HepG2 (cell line): ENCODE data around the gene THADA. TPM values are rescaled to one million over a fixed set of nuclear protein-coding genes. Genes with fewer than 3 reads are reported as not detected.

ENCODE experiments used
- ATAC-seq: fragments of 200-7000 bp; cut with Tn5 transposase; 3 replicates; pipeline ENCODE4 v1.9.1; 2020; ENCODE audit warnings: mild to moderate bottlenecking, moderate library complexity
- BruUV-seq: library from RNA; stranded (reverse); fragments of 400-500 nt; replicated peaks from 2 replicates; lab custom pipeline; 2021; lab: Mats Ljungman, UMichigan
- CTCF ChIA-PET: fragments of 300-600 bp; formaldehyde crosslinking; extraction: SDS; loops from one replicate; lab custom pipeline; 2021; ENCODE audit warnings: low total read pairs, inconsistent platforms, low intra/inter-chr PET ratio; lab: Yijun Ruan, JAX
- POLR2A ChIA-PET: fragments of 350-600 bp; sonication (Branson Sonifier 250); formaldehyde crosslinking; loops from one replicate; lab custom pipeline; 2020; ENCODE audit warnings: antibody characterized with exemption, inconsistent platforms; lab: Yijun Ruan, JAX
- DNase-seq: peaks from one replicate; pipeline ENCODE4 v3.0.0-alpha.2; 2015; ENCODE audit warnings: low spot score
- FAIRE-seq: peaks from 3 replicates; lab custom pipeline; 2011; peaks lifted over from hg19 to GRCh38; lab: Jason Lieb, UNC
- H2AFZ ChIP-seq: one replicate; pipeline ENCODE4 v1.6.1; 2011; ENCODE audit warnings: low read length, inconsistent platforms
- H3K27ac ChIP-seq: fragments of 300-600 bp; 3 replicates; pipeline ENCODE4 v1.8.0; 2011; ENCODE audit warnings: mixed run types, mild to moderate bottlenecking, mixed read lengths, low read length, inconsistent platforms; ENCODE audit not compliant: insufficient read depth; ENCODE audit errors: extremely low read length
- H3K27me3 ChIP-seq, 2 experiments: fragments of 200-600 bp in 1 of 2; 2 replicates in 1 of 2; 3 replicates in 1 of 2; pipeline versions ENCODE4 v1.6.0 to v1.8.0; 2011; ENCODE audit warnings: low read length in 2 of 2, mild to moderate bottlenecking in 2 of 2, moderate library complexity in 2 of 2, inconsistent platforms in 1 of 2; ENCODE audit not compliant: insufficient read depth in 2 of 2, control insufficient read depth in 1 of 2
- H3K36me3 ChIP-seq, 2 experiments: fragments of 200-600 bp in 1 of 2; replicated peaks in 1 of 2; 2 replicates in 1 of 2; 3 replicates in 1 of 2; pipeline versions ENCODE4 v1.5.1 to v1.8.0; 2011; ENCODE audit warnings: low read length in 2 of 2, inconsistent platforms in 1 of 2; ENCODE audit not compliant: insufficient read depth in 2 of 2, control insufficient read depth in 1 of 2
- H3K4me1 ChIP-seq: 2 replicates; pipeline ENCODE4 v1.5.1; 2012; ENCODE audit warnings: low read length, inconsistent platforms; ENCODE audit not compliant: insufficient read depth
- H3K4me2 ChIP-seq: 2 replicates; pipeline ENCODE4 v1.6.0; 2011; ENCODE audit warnings: low read depth, low read length, inconsistent platforms
- H3K4me3 ChIP-seq, 3 experiments: fragments of 200-600 bp in 1 of 3; sonication (generic), shearing (Covaris generic) in 1 of 3; replicated peaks in 1 of 3; 2 replicates each; pipeline ENCODE4 v1.5.1; 2011 to 2016; ENCODE audit warnings: low read length in 3 of 3, inconsistent platforms in 2 of 3, low read depth in 2 of 3, mild to moderate bottlenecking in 2 of 3, control low read depth in 1 of 3, mixed read lengths in 1 of 3; ENCODE audit not compliant: insufficient read depth in 1 of 3
- H3K79me2 ChIP-seq: one replicate; pipeline ENCODE4 v1.6.1; 2011; ENCODE audit warnings: low read length, inconsistent platforms; ENCODE audit not compliant: insufficient read depth
- H3K9ac ChIP-seq: 2 replicates; pipeline ENCODE4 v1.6.0; 2011; ENCODE audit warnings: mild to moderate bottlenecking, low read depth, low read length, inconsistent platforms; ENCODE audit not compliant: insufficient read depth
- H3K9me3 ChIP-seq: 2 replicates; pipeline ENCODE4 v1.5.1; 2012; ENCODE audit warnings: mild to moderate bottlenecking, low read length
- H4K20me1 ChIP-seq: 2 replicates; pipeline ENCODE4 v1.6.0; 2011; ENCODE audit warnings: inconsistent platforms, mild to moderate bottlenecking, low read length, moderate library complexity; ENCODE audit not compliant: insufficient read depth
- CREB1 ChIP-seq, 2 experiments: fragments of 450-650 bp in 1 of 2; IDR thresholded peaks; 2 replicates each; pipeline ENCODE4 v1.6.1; 2016 to 2017; ENCODE audit warnings: control low read depth in 1 of 2, mild to moderate bottlenecking in 1 of 2, missing compliant biosample characterization in 1 of 2, missing genetic modification characterization in 1 of 2
- CREM ChIP-seq, 2 experiments: sonication (generic) in 1 of 2; formaldehyde crosslinking in 1 of 2; IDR thresholded peaks; 2 replicates each; pipeline versions ENCODE4 v1.4.0 to v1.6.1; 2016 to 2020; ENCODE audit warnings: antibody characterized with exemption in 1 of 2, mild to moderate bottlenecking in 1 of 2, missing genetic modification reagents in 1 of 2
- FLYWCH1 ChIP-seq: sonication (generic); formaldehyde crosslinking; IDR thresholded peaks from 2 replicates; pipeline ENCODE4 v1.8.1; 2023; ENCODE audit warnings: mild to moderate bottlenecking, missing genetic modification reagents
- MIXL1 ChIP-seq: IDR thresholded peaks from 2 replicates; pipeline ENCODE4 v1.6.1; 2016
- RAD21 ChIP-seq: fragments of 450-650 bp; formaldehyde crosslinking; IDR thresholded peaks from 2 replicates; pipeline ENCODE4 v1.5.0; 2020; ENCODE audit warnings: mild to moderate bottlenecking
- SIN3A ChIP-seq: IDR thresholded peaks from 2 replicates; pipeline ENCODE4 v1.6.1; 2011; ENCODE audit warnings: low read depth, mild to moderate bottlenecking, control low read depth, low read length, borderline replicate concordance
- SMC3 ChIP-seq: IDR thresholded peaks from 2 replicates; pipeline ENCODE4 v1.6.1; 2011; ENCODE audit warnings: low read length, improper control_type of control experiment
- SNAI1 ChIP-seq: sonication (generic); formaldehyde crosslinking; IDR thresholded peaks from 2 replicates; pipeline ENCODE4 v1.5.0; 2020; ENCODE audit warnings: mild to moderate bottlenecking, missing genetic modification reagents, borderline replicate concordance
- STAG1 ChIP-seq: sonication (generic); formaldehyde crosslinking; IDR thresholded peaks from 2 replicates; pipeline ENCODE4 v1.4.0; 2020; ENCODE audit warnings: missing genetic modification reagents
- TMF1 ChIP-seq: sonication (generic); formaldehyde crosslinking; IDR thresholded peaks from 2 replicates; pipeline ENCODE4 v1.8.1; 2022; ENCODE audit warnings: low read depth, missing genetic modification reagents
- ZNF101 ChIP-seq: sonication (generic); formaldehyde crosslinking; IDR thresholded peaks from 2 replicates; pipeline ENCODE4 v1.4.0; 2020; ENCODE audit warnings: mild to moderate bottlenecking, low read depth, missing genetic modification reagents, borderline replicate concordance
- ZNF446 ChIP-seq: sonication (generic); formaldehyde crosslinking; IDR thresholded peaks from 2 replicates; pipeline ENCODE4 v1.5.0; 2020; ENCODE audit warnings: mild to moderate bottlenecking, missing genetic modification reagents
- ZSCAN9 ChIP-seq: IDR thresholded peaks from 2 replicates; pipeline ENCODE4 v1.6.1; 2016; ENCODE audit warnings: borderline replicate concordance
- WGBS: methylation state at CpG from one replicate; pipeline ENCODE4 v1.1.6; 2017; ENCODE audit warnings: low lambda C conversion rate; 5-methylcytosine and 5-hydroxymethylcytosine counted together
- in situ Hi-C: cut with HindIII; loops from 2 replicates; pipeline ENCODE4 v1.10.0; 2017; ENCODE audit warnings: low pct_unique_long_range_greater_than_20kb; ENCODE audit not compliant: extremely low pct_ligation_motif_present
- intact Hi-C: fragments of 100-400 bp; cut with micrococcal nuclease; formaldehyde crosslinking; loops from one replicate; pipeline ENCODE4 v1.10.0; 2022; ENCODE audit not compliant: unreplicated experiment
- polyA plus RNA-seq, 8 experiments: library from polyadenylated mRNA; depleted of rRNA in 3 of 8; stranded (reverse) in 7 of 8; unstranded in 1 of 8; fragments of >200 nt; fragmentation: Illumina TruSeq in 4 of 8; extraction: Trizol in 4 of 8; gene quantifications; 2 replicates each; pipeline versions ENCODE4 v1.2.1 to v1.2.3, GENCODE V29; 2011 to 2016; ENCODE audit warnings: low read depth in 4 of 8, missing spikeins in 1 of 8, mixed read lengths in 1 of 8; ENCODE audit not compliant: insufficient read depth in 1 of 8
- total RNA-seq, 5 experiments: library from RNA; depleted of rRNA; stranded (reverse); fragments of >200 nt; fragmentation: Illumina TruSeq; extraction: Trizol; gene quantifications; 2 replicates each; pipeline ENCODE4 v1.2.3, GENCODE V29; 2016; ENCODE audit warnings: low read depth in 1 of 5
- TF ChIP-seq, protein P1 (sequence below): sonication (generic); formaldehyde crosslinking; IDR thresholded peaks from 2 replicates; pipeline ENCODE4 v1.4.0; 2020; ENCODE audit warnings: missing genetic modification reagents; ENCODE audit errors: not compliant biosample characterization
- TF ChIP-seq, protein P2 (sequence below): sonication (generic); formaldehyde crosslinking; IDR thresholded peaks from 2 replicates; pipeline ENCODE4 v1.5.0; 2020; ENCODE audit warnings: mild to moderate bottlenecking, missing genetic modification reagents
- TF ChIP-seq, protein P3 (sequence below): sonication (generic); formaldehyde crosslinking; IDR thresholded peaks from 2 replicates; pipeline ENCODE4 v1.5.0; 2020; ENCODE audit warnings: mild to moderate bottlenecking, missing genetic modification reagents, moderate library complexity

Gene THADA
- total and polyA plus RNA-seq, 2 of the 13 experiments (the other 11 are each of a cell fraction or from before 2014, with no cell fraction given), result 12.7 to 21.7 TPM

DNA sequence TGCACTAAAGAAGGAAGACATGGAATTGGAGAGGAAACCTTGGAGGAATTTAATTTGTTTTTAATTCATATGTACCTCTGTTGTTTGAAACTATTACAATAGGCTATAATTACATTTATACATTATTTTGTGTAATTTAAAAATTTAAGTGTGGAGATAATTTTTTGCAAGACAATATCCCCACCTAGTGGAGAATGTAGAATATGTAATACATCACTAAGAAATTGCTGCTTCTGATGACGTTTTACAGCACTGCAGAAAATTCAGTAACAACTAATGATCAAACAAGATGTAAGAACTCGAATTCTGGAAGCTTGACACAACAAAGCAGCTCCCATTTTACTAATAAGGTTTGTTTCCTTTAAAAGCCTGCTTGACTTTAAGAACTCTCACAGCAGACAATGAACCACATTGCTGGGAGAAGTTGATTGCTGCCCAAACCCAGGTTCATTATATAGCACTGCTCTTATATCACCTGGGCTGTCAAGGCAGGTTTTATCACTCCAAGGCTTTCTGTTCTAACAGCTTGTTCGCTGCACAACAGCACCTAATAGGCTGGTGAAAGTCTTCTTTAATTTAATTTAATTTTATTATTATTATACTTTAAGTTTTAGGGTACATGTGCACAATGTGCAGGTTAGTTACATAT, 53.4 kb downstream of the THADA start:
- ChIA-PET CTCF (interaction anchor here (0.9 to 3.1 kb wide), 8 partner anchors 57 to 714 kb away, joined by 3 to 25 read pairs (median 4); no protein-coding TSS in a partner anchor), POLR2A (no interaction called here)
- Histone ChIP-seq H4K20me1 (no peaks in the 10 kb centered on the region), H3K36me3 (0 out of 5 replicates have a peak, but pooled peaks cover 2% of the 10 kb centered on the region in 2 experiments), H3K4me1 (peaks cover 11% of the 10 kb centered on the region), H3K4me3 (no peak overlapping the region), H3K4me2 (no peak overlapping the region), H3K9me3 (no peaks in the 10 kb centered on the region), H3K9ac (no peak overlapping the region), H3K79me2 (no peaks in the 10 kb centered on the region), H3K27ac (no peak overlapping the region), H2AFZ (no peak overlapping the region), H3K27me3 (no peaks in the 10 kb centered on the region)
- in situ Hi-C loops, result no loop called here
- TF ChIP-seq CREB1 (IDR thresholded peaks at IDR 0.05) (peak; percentile 77), CREB1 (CRISPR knock-in tag; IDR thresholded peaks at IDR 0.05) (no peak), ZSCAN9 (CRISPR knock-in tag) (0 out of 2 replicates have a peak, but pooled peaks have one; percentile 17), STAG1 (CRISPR knock-in tag) (peak; percentile 85), TMF1 (CRISPR knock-in tag) (no peak), SIN3A (no peak), MIXL1 (CRISPR knock-in tag) (0 out of 2 replicates have a peak, but pooled peaks have one; percentile 14), CREM (IDR thresholded peaks at IDR 0.05) (peak; percentile 50), CREM (CRISPR knock-in tag; IDR thresholded peaks at IDR 0.05) (no peak), SNAI1 (0 out of 2 replicates have a peak, but pooled peaks have one; percentile 27), RAD21 (CRISPR knock-in tag) (0 out of 2 replicates have a peak, but pooled peaks have one; percentile 23), ZNF446 (CRISPR knock-in tag) (no peak), ZNF101 (CRISPR knock-in tag) (no peak), SMC3 (peak; percentile 54), FLYWCH1 (no peak)
- TF ChIP-seq, protein P1, sequence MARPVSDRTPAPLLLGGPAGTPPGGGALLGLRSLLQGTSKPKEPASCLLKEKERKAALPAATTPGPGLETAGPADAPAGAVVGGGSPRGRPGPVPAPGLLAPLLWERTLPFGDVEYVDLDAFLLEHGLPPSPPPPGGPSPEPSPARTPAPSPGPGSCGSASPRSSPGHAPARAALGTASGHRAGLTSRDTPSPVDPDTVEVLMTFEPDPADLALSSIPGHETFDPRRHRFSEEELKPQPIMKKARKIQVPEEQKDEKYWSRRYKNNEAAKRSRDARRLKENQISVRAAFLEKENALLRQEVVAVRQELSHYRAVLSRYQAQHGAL, result no peak
- TF ChIP-seq, protein P2, sequence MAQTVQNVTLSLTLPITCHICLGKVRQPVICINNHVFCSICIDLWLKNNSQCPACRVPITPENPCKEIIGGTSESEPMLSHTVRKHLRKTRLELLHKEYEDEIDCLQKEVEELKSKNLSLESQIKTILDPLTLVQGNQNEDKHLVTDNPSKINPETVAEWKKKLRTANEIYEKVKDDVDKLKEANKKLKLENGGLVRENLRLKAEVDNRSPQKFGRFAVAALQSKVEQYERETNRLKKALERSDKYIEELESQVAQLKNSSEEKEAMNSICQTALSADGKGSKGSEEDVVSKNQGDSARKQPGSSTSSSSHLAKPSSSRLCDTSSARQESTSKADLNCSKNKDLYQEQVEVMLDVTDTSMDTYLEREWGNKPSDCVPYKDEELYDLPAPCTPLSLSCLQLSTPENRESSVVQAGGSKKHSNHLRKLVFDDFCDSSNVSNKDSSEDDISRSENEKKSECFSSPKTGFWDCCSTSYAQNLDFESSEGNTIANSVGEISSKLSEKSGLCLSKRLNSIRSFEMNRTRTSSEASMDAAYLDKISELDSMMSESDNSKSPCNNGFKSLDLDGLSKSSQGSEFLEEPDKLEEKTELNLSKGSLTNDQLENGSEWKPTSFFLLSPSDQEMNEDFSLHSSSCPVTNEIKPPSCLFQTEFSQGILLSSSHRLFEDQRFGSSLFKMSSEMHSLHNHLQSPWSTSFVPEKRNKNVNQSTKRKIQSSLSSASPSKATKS, result no peak
- TF ChIP-seq, protein P3, sequence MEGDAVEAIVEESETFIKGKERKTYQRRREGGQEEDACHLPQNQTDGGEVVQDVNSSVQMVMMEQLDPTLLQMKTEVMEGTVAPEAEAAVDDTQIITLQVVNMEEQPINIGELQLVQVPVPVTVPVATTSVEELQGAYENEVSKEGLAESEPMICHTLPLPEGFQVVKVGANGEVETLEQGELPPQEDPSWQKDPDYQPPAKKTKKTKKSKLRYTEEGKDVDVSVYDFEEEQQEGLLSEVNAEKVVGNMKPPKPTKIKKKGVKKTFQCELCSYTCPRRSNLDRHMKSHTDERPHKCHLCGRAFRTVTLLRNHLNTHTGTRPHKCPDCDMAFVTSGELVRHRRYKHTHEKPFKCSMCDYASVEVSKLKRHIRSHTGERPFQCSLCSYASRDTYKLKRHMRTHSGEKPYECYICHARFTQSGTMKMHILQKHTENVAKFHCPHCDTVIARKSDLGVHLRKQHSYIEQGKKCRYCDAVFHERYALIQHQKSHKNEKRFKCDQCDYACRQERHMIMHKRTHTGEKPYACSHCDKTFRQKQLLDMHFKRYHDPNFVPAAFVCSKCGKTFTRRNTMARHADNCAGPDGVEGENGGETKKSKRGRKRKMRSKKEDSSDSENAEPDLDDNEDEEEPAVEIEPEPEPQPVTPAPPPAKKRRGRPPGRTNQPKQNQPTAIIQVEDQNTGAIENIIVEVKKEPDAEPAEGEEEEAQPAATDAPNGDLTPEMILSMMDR (CRISPR knock-in tag), result peak; percentile 67
- ATAC-seq (no peak), FAIRE-seq (no peak), DNase-seq (peak; percentile 54)
- 6% methylated on average over 3 of the region's 3 CpGs for WGBS
- BruUV-seq, result no TSS peak
- intact Hi-C loops, result loop anchor here (1.0 to 10.0 kb wide), 5 partner anchors 316 to 715 kb away; partner anchors contain the start of gene ZFP36L2
